Measurements from ENCODE around the gene RAN. TPM values are rescaled to one million over a fixed set of nuclear protein-coding genes. Genes with fewer than 3 reads are reported as not detected.

The RAN gene
- 100 to 1,000 TPM; 233 to 304 TPM for total RNA-seq
- 100 to 1,000 TPM; 158 to 210 TPM for polyA plus RNA-seq
- long read RNA-seq, donor 1, transcript RAN-202 (6 exons, 1,530 nt), result minor isoform, 7 of 541 reads
- long read RNA-seq, donor 1, transcript RAN-212 (7 exons, 2,661 nt), result major isoform, 496 of 541 reads
- long read RNA-seq, donor 1, transcript RAN-203 (6 exons, 2,455 nt), result minor isoform, 12 of 541 reads
- long read RNA-seq, donor 1, partial matches to known transcripts, result 13 of 541 reads
- long read RNA-seq, donor 1, other reads (novel, unspliced or antisense), result 12 of 541 reads
- long read RNA-seq, donor 2, transcript RAN-212 (7 exons, 2,661 nt), result major isoform, 98 of 107 reads
- long read RNA-seq, donor 2, partial matches to known transcripts, result 6 of 107 reads
- long read RNA-seq, donor 2, other reads (novel, unspliced or antisense), result 1 of 107 reads

DNA sequence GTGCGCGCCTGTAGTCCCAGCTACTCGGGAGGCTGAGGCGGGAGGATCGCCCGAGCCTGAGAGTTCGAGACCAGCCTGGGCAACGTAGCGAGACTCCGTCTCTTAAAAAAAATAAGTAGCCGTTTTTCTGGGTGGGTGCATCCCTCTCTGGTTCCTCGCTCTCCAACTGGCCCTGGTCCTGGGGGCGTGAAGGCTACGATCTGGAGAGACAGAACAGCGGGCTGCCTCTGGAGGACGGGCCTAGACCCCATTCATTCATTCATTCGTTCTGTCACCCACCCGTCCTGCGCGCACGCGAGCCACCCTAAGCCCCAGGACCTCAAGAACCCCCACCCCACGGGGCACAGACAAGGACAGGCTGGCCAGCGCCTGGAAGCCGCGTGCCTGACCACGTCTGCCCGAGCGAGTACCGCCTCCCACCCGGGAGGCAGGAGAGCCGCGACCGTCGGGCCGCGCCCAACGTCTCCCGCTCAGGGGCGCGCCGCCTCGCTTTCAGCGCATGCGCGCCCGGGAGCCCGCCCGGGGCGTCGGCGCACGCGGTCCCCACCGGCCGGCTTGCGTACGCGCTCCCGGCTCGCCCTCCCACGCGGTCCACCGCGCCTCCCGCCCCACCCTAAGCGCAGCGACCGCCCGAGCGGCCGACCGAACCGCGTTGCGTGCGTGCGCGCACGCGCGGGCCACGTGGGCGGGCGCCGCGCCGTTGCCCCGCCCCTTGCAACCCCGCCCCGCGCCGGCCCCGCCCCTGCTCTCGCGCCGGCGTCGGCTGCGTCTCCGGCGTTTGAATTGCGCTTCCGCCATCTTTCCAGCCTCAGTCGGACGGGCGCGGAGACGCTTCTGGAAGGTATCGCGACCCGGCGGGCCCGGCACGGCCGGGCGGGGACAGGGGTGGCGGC is at the start of gene RAN:
TSS of gene RAN (plus strand) at position 781 of the 893 bp plus-strand sequence. CDS start 528 bp downstream, outside the sequence.
- WGBS, 2 donors, result 2 to 3% methylated on average over 78 to 118 of the region's 118 CpGs
- peak; percentile 95 to 97 for DNase-seq
- Histone ChIP-seq H3K4me1 (ENCODE audit: control insufficient read depth in 1 of 2, insufficient read depth in 2 of 2, low read length in 2 of 2) (peaks cover 0 to 3% of the 10 kb centered on the region in 2 donors), H3K27me3 (ENCODE audit: control insufficient read depth in 1 of 2, insufficient read depth in 2 of 2, low read length in 1 of 2) (no peaks in the 10 kb centered on the region), H3K4me3 (ENCODE audit: low read length in 2 of 2) (peak within 1 kb of the TSS; percentile 54 to 98), H3K27ac (ENCODE audit: low read depth in 1 of 2, low read length in 2 of 2) (peak within 1 kb of the TSS in 1 of 2 donors; percentile 23), H3K36me3 (ENCODE audit: control insufficient read depth in 1 of 2, insufficient read depth in 2 of 2, low read length in 1 of 2) (peaks cover 0 to 2% of the 10 kb centered on the region in 2 donors), H3K9me3 (ENCODE audit: control insufficient read depth, low read length) (no peaks in the 10 kb centered on the region)
- intact Hi-C loops (cut with DNase I), result loop anchor here in 1 of 2 donors (2.0 kb wide), 1 partner anchor 33 kb away; the partner anchor contains the start of gene STX2
- peak; percentile 96 for ATAC-seq (ENCODE audit: low FRiP score)

DNA sequence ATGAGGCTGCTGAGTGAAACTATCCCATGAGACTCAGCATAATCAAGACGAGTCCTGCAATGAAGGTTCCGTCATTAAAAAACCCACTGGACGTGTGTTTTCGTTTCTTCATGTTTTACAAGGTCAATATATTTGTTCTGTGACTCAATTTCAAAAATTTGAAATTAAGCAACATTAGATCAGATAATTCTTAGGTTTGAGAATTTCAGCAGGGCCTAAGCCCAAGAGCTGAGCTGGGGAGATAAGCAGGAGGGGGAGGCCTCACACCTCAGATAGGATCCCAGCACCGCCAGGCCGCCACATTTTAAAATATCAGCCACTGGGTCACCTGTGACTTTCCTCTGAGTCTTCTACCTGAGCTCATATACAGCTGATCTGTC is 46.1 kb upstream of the RAN start:
- no peak for DNase-seq
- H3K9me3 ChIP-seq (ENCODE audit: control insufficient read depth, low read length), result no peaks in the 10 kb centered on the region
- no peaks in the 10 kb centered on the region for H3K27me3 ChIP-seq (ENCODE audit: control insufficient read depth in 1 of 2, insufficient read depth in 2 of 2, low read length in 1 of 2)
- no peaks in the 10 kb centered on the region for H3K36me3 ChIP-seq (ENCODE audit: control insufficient read depth in 1 of 2, insufficient read depth in 2 of 2, low read length in 1 of 2)
- WGBS, 2 donors, result 87 to 90% methylated on average over 6 of the region's 6 CpGs
- intact Hi-C loops (cut with DNase I), result no loop called here
- no peak overlapping the region for H3K4me3 ChIP-seq (ENCODE audit: low read length in 2 of 2)
- no peak overlapping the region for H3K27ac ChIP-seq (ENCODE audit: low read depth in 1 of 2, low read length in 2 of 2)
- no peak for ATAC-seq (ENCODE audit: low FRiP score)
- no peaks in the 10 kb centered on the region for H3K4me1 ChIP-seq (ENCODE audit: control insufficient read depth in 1 of 2, insufficient read depth in 2 of 2, low read length in 2 of 2)

DNA sequence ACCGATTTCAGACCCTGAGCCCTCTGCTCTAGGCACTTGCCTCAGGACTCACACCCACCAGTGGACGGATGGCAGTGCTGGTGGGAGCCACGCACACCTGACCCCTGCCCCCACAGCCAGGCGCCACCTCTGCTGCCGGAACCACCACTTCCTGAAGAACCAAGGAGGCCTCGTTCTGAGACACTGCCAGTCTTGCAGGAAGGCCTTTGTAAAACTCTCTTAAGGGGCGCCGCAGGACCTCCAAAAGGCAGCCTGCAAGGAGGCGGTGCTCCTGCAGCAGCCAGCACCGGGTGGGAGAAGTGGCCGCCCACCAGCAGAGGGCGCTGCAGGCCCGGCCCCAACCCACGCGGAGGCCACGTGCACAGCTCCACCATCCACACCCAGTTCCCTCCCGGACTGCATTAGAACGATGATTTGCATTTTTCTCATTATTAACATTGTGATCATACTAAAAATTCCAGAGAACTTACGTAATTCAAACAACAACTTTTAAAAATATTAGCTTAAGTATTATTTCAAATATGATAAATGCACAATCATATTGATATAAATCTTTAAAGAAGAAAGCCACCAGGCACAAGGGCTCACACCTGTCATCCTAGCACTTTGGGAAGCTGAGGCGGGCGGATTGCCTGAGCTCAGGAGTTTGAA is 45.6 kb upstream of the RAN start:
- no peaks in the 10 kb centered on the region for H3K4me1 ChIP-seq (ENCODE audit: control insufficient read depth in 1 of 2, insufficient read depth in 2 of 2, low read length in 2 of 2)
- DNase-seq (peak in 1 of 2 donors; percentile 67), ATAC-seq (ENCODE audit: low FRiP score) (no peak)
- WGBS, 2 donors, result 63% methylated on average over 21 of the region's 21 CpGs
- H3K36me3 ChIP-seq (ENCODE audit: control insufficient read depth in 1 of 2, insufficient read depth in 2 of 2, low read length in 1 of 2), result no peaks in the 10 kb centered on the region
- H3K9me3 ChIP-seq (ENCODE audit: control insufficient read depth, low read length), result no peaks in the 10 kb centered on the region
- H3K27ac ChIP-seq (ENCODE audit: low read depth in 1 of 2, low read length in 2 of 2), result no peak overlapping the region
- no peaks in the 10 kb centered on the region for H3K27me3 ChIP-seq (ENCODE audit: control insufficient read depth in 1 of 2, insufficient read depth in 2 of 2, low read length in 1 of 2)
- no peak overlapping the region for H3K4me3 ChIP-seq (ENCODE audit: low read length in 2 of 2)
- intact Hi-C loops (cut with DNase I), result no loop called here

DNA sequence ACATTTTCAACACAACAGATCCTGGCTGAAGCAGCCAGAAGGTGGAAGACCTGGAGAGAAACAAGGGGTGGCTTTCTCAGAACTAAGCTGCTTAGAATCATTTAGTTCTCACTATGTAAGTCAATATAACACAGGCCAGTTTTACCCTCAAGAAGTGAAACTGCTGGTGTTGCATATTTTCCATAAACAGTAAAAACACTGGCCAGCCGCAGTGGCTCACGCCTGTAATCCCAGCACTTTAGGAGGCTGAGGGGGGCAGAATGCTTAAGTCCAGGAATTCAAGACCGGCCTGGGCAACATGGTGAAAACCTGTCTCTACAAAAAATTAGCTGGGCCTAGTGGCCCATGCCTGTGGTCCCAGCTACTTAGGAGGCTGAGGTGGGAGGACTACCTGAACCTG is 44.4 kb upstream of the RAN start:
- H3K27ac ChIP-seq (ENCODE audit: low read depth in 1 of 2, low read length in 2 of 2), result no peak overlapping the region
- H3K4me1 ChIP-seq (ENCODE audit: control insufficient read depth in 1 of 2, insufficient read depth in 2 of 2, low read length in 2 of 2), result no peaks in the 10 kb centered on the region
- ATAC-seq (ENCODE audit: low FRiP score) (no peak), DNase-seq (no peak)
- no peaks in the 10 kb centered on the region for H3K36me3 ChIP-seq (ENCODE audit: control insufficient read depth in 1 of 2, insufficient read depth in 2 of 2, low read length in 1 of 2)
- no peaks in the 10 kb centered on the region for H3K9me3 ChIP-seq (ENCODE audit: control insufficient read depth, low read length)
- H3K27me3 ChIP-seq (ENCODE audit: control insufficient read depth in 1 of 2, insufficient read depth in 2 of 2, low read length in 1 of 2), result no peaks in the 10 kb centered on the region
- intact Hi-C loops (cut with DNase I), result no loop called here
- no peak overlapping the region for H3K4me3 ChIP-seq (ENCODE audit: low read length in 2 of 2)
- 52 to 56% methylated on average over 3 of the region's 3 CpGs for WGBS, 2 donors

DNA sequence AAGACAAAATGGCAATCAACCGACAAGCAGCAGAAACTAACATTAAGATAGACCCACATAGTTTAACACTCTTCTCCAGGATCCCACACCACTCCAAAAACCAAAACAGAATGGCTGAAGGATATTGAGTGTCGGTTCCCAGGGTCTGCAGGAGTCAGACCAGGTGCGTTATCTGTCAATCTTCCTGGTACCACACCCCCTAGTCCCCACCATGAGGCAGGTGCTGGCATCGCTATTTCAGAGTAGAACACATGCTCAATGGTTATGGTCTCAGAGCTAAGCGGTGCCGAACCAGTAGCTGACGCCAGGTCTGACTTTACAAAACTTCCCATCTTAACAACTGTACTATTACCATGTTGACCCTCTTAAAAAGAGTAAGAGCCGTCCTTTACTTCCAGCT is 43.0 kb upstream of the RAN start:
- Histone ChIP-seq H3K27me3 (ENCODE audit: control insufficient read depth in 1 of 2, insufficient read depth in 2 of 2, low read length in 1 of 2) (no peaks in the 10 kb centered on the region), H3K36me3 (ENCODE audit: control insufficient read depth in 1 of 2, insufficient read depth in 2 of 2, low read length in 1 of 2) (no peaks in the 10 kb centered on the region), H3K27ac (ENCODE audit: low read depth in 1 of 2, low read length in 2 of 2) (no peak overlapping the region), H3K4me3 (ENCODE audit: low read length in 2 of 2) (no peak overlapping the region), H3K9me3 (ENCODE audit: control insufficient read depth, low read length) (no peaks in the 10 kb centered on the region), H3K4me1 (ENCODE audit: control insufficient read depth in 1 of 2, insufficient read depth in 2 of 2, low read length in 2 of 2) (no peaks in the 10 kb centered on the region)
- 94 to 95% methylated on average over 8 of the region's 8 CpGs for WGBS, 2 donors
- ATAC-seq (ENCODE audit: low FRiP score) (no peak), DNase-seq (no peak)
- intact Hi-C loops (cut with DNase I), result no loop called here

DNA sequence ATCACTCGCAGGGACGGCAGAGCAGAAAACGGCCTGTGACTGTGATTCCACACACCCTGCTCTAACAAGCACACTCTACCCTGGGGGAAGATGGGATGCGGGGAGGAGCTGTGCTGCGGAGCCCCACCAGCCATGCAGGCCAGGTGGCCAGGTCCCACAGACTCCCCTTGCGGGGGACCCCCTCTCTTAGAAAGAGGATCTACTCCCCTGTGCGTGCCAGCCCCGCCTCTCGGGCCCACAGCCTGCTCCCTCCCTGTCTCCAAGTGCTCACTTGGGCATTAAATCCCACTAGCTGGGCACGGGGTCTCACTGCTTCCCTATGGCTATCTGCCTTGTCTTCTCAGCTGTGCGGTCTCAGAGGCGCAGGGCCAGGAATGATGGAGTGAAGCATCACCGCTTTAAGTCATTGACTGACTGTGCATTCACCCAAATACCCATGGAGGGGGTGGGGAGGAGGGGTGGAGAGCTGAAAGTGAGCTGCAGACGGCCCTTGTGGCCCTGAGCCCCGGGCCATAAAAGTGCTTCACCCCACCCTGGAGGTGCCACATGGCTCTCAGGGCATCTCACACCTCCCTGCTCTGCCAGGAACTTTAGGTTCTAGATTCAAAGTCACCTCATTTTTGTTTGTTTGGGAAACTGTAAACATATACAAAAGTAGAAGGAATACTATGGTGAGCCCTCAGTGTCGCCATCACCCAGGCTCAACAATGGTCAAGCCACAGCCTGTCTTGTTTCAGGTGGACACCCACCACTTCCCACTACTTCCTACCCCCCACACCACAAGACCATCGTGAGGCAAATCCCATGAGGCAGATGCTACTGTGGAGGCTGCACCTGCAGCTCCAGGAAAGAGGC is 42.2 kb upstream of the RAN start:
- H3K27me3 ChIP-seq (ENCODE audit: control insufficient read depth in 1 of 2, insufficient read depth in 2 of 2, low read length in 1 of 2), result no peaks in the 10 kb centered on the region
- DNase-seq (no peak), ATAC-seq (ENCODE audit: low FRiP score) (no peak)
- H3K36me3 ChIP-seq (ENCODE audit: control insufficient read depth in 1 of 2, insufficient read depth in 2 of 2, low read length in 1 of 2), result no peaks in the 10 kb centered on the region
- intact Hi-C loops (cut with DNase I), result no loop called here
- WGBS, 2 donors, result 84 to 87% methylated on average over 17 of the region's 17 CpGs
- H3K9me3 ChIP-seq (ENCODE audit: control insufficient read depth, low read length), result no peaks in the 10 kb centered on the region
- H3K4me1 ChIP-seq (ENCODE audit: control insufficient read depth in 1 of 2, insufficient read depth in 2 of 2, low read length in 2 of 2), result no peaks in the 10 kb centered on the region
- no peak overlapping the region for H3K27ac ChIP-seq (ENCODE audit: low read depth in 1 of 2, low read length in 2 of 2)
- no peak overlapping the region for H3K4me3 ChIP-seq (ENCODE audit: low read length in 2 of 2)

DNA sequence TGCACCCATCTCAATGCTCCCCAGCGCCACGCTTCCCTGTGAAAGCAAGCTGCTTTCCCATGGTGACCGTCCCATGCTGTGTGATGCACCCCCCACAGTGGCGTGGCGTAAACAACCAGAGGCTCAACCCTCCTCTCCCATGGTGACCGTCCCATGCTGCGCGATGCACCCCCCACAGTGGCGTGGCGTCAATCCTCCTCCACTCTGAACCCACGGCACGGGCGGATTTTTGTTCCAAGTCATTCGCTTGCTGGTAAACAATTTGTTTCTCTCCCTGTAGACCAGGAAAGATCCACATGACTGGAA is 41.7 kb upstream of the RAN start:
- no peak overlapping the region for H3K27ac ChIP-seq (ENCODE audit: low read depth in 1 of 2, low read length in 2 of 2)
- intact Hi-C loops (cut with DNase I), result no loop called here
- ATAC-seq (ENCODE audit: low FRiP score), result peak; percentile 32
- WGBS, 2 donors, result 83 to 86% methylated on average over 14 of the region's 14 CpGs
- no peak overlapping the region for H3K4me3 ChIP-seq (ENCODE audit: low read length in 2 of 2)
- H3K36me3 ChIP-seq (ENCODE audit: control insufficient read depth in 1 of 2, insufficient read depth in 2 of 2, low read length in 1 of 2), result no peaks in the 10 kb centered on the region
- H3K4me1 ChIP-seq (ENCODE audit: control insufficient read depth in 1 of 2, insufficient read depth in 2 of 2, low read length in 2 of 2), result no peaks in the 10 kb centered on the region
- no peaks in the 10 kb centered on the region for H3K9me3 ChIP-seq (ENCODE audit: control insufficient read depth, low read length)
- H3K27me3 ChIP-seq (ENCODE audit: control insufficient read depth in 1 of 2, insufficient read depth in 2 of 2, low read length in 1 of 2), result no peaks in the 10 kb centered on the region
- no peak for DNase-seq

DNA sequence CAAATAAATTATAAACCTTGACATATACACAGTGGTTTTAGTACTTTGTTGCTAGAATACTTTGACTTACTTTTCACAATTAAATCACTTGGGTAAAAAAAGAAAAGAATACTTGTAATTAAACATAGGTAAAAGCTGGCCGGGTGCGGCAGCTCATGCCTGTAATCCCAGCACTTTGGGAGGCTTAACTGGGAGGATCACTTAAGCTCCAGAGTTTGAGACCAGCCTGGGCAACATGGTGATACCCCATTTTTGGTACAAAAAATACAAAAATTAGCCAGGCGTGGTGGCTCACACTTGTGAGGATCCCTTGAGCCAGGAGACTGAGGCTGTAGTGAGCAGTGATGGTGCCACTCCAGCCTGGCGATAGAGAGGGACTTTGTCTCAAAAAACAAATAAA is 40.6 kb upstream of the RAN start:
- WGBS, 2 donors, result 93 to 97% methylated on average over 4 of the region's 4 CpGs
- no peak for ATAC-seq (ENCODE audit: low FRiP score)
- H3K9me3 ChIP-seq (ENCODE audit: control insufficient read depth, low read length), result no peaks in the 10 kb centered on the region
- H3K27me3 ChIP-seq (ENCODE audit: control insufficient read depth in 1 of 2, insufficient read depth in 2 of 2, low read length in 1 of 2), result no peaks in the 10 kb centered on the region
- H3K27ac ChIP-seq (ENCODE audit: low read depth in 1 of 2, low read length in 2 of 2), result no peak overlapping the region
- intact Hi-C loops (cut with DNase I), result no loop called here
- no peaks in the 10 kb centered on the region for H3K36me3 ChIP-seq (ENCODE audit: control insufficient read depth in 1 of 2, insufficient read depth in 2 of 2, low read length in 1 of 2)
- no peak for DNase-seq
- no peaks in the 10 kb centered on the region for H3K4me1 ChIP-seq (ENCODE audit: control insufficient read depth in 1 of 2, insufficient read depth in 2 of 2, low read length in 2 of 2)
- no peak overlapping the region for H3K4me3 ChIP-seq (ENCODE audit: low read length in 2 of 2)
